GM18519 (cell line): ENCODE results near the gene C12orf56.
"Not testable (repeated sequence)": the region's sequence is repeated elsewhere in the genome, so short reads cannot be mapped to it uniquely, and the experiment has no call there.

Experiments used
- ATAC-seq: cut with Tn5 transposase; IDR thresholded peaks from one replicate; pipeline ENCODE4 v1.9.1; 2021; ENCODE audit warnings: mild to moderate bottlenecking, moderate library complexity; ENCODE audit not compliant: unreplicated experiment, low FRiP score

C12orf56 gene

GRCh38 chr12:64252681-64253080 is 137.9 kb downstream of the C12orf56 start:
- ATAC-seq = no peak

GRCh38 chr12:64243809-64244208 is 146.7 kb downstream of the C12orf56 start:
- no peak for ATAC-seq

- no peak for ATAC-seq
Observed at GRCh38 chr12:64240781-64241180, 149.8 kb downstream of the C12orf56 start.

- no peak for ATAC-seq
Observed at GRCh38 chr12:64237382-64237781, 153.2 kb downstream of the C12orf56 start.

- ATAC-seq = no peak
Observed at GRCh38 chr12:64236549-64236948, 154.0 kb downstream of the C12orf56 start.

GRCh38 chr12:64232196-64232595 is 158.4 kb downstream of the C12orf56 start:
- ATAC-seq = no peak

- ATAC-seq = no peak
Observed at GRCh38 chr12:64229796-64230195, 160.8 kb downstream of the C12orf56 start.

- ATAC-seq = no peak
Observed at GRCh38 chr12:64229240-64229639, 161.3 kb downstream of the C12orf56 start.

GRCh38 chr12:64225626-64226025 is 164.9 kb downstream of the C12orf56 start:
- no peak for ATAC-seq

GRCh38 chr12:64222009-64222765 is 168.4 kb downstream of the C12orf56 start, which contains the start of gene KICS2:
KICS2 (minus strand) TSS chr12:64222296; CDS start chr12:64222237, 59 bp downstream.
- ATAC-seq = peak; percentile 92

GRCh38 chr12:64221651-64222008 is 168.9 kb downstream of the C12orf56 start:
- ATAC-seq = peak; percentile 16

GRCh38 chr12:64220046-64220445 is 170.5 kb downstream of the C12orf56 start:
- no peak for ATAC-seq

GRCh38 chr12:64219145-64219544 is 171.4 kb downstream of the C12orf56 start:
- no peak for ATAC-seq

GRCh38 chr12:64218597-64218996 is 172.0 kb downstream of the C12orf56 start:
- peak; percentile 24 for ATAC-seq

- ATAC-seq = not testable (repeated sequence)
Observed at GRCh38 chr12:64217643-64218042, 172.9 kb downstream of the C12orf56 start.

- no peak for ATAC-seq
Observed at GRCh38 chr12:64216239-64216638, 174.3 kb downstream of the C12orf56 start.
